WTC11 (cell line): ENCODE data around the gene SND1.

Source experiments
- FOXP1 ChIP-seq: sonication (generic); formaldehyde crosslinking; IDR thresholded peaks from 2 replicates; pipeline ENCODE4 v1.8.0; 2022; ENCODE audit warnings: missing genetic modification reagents, mild to moderate bottlenecking, moderate library complexity, borderline replicate concordance
- PRRX2 ChIP-seq: fragments of 250-450 bp; sonication (Bioruptor Pico); IDR thresholded peaks from 2 replicates; pipeline ENCODE4 v1.8.0; 2021; ENCODE audit warnings: mild to moderate bottlenecking
- ZNF263 ChIP-seq: sonication (generic); formaldehyde crosslinking; IDR thresholded peaks from 2 replicates; pipeline ENCODE4 v1.8.1; 2022; ENCODE audit warnings: low read depth, mild to moderate bottlenecking, moderate library complexity, missing genetic modification reagents
- TF ChIP-seq, protein P1 (sequence below): fragments of 200-600 bp; IDR thresholded peaks from 2 replicates; pipeline ENCODE4 v1.8.0; 2022; ENCODE audit warnings: antibody characterized with exemption

DNA sequence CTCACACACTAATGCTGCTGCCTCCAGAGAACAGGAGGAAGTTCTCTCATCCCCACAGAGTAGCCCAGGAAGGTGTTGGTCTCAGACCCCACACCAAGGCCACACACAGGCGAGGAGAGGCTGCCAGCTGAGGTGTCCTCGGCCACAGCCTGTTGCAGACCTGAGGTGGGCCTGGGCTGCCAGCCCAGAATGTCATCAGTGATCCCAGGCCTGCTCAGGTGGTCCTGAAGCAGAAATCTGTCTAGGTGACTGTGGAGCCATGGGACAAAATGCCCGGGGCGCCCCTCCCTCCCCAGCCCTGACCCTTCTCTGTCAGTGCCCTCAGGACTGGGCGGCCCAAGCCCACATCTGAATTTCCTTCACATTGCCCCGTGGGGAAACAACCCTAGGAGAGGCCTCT is 422.7 kb downstream of the SND1 start:
- TF ChIP-seq ZNF263, result no peak
- TF ChIP-seq FOXP1 (CRISPR knock-in tag), result no peak
- TF ChIP-seq PRRX2, result no peak
- TF ChIP-seq, protein P1, sequence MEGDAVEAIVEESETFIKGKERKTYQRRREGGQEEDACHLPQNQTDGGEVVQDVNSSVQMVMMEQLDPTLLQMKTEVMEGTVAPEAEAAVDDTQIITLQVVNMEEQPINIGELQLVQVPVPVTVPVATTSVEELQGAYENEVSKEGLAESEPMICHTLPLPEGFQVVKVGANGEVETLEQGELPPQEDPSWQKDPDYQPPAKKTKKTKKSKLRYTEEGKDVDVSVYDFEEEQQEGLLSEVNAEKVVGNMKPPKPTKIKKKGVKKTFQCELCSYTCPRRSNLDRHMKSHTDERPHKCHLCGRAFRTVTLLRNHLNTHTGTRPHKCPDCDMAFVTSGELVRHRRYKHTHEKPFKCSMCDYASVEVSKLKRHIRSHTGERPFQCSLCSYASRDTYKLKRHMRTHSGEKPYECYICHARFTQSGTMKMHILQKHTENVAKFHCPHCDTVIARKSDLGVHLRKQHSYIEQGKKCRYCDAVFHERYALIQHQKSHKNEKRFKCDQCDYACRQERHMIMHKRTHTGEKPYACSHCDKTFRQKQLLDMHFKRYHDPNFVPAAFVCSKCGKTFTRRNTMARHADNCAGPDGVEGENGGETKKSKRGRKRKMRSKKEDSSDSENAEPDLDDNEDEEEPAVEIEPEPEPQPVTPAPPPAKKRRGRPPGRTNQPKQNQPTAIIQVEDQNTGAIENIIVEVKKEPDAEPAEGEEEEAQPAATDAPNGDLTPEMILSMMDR, result no peak
